ENCODE results near the gene ALG6.
"Not testable (repeated sequence)": the region's sequence is repeated elsewhere in the genome, so short reads cannot be mapped to it uniquely, and the experiment has no call there.

ALG6 gene

GRCh38 chr1:63407002-63407401 lies 39.6 kb downstream of the ALG6 start:
- no peak overlapping the region for H3K4me3 ChIP-seq (replicated peaks in 1 of 2; ENCODE audit: low read depth in 2 of 2, low read length in 2 of 2)
- TF ChIP-seq, protein P1, sequence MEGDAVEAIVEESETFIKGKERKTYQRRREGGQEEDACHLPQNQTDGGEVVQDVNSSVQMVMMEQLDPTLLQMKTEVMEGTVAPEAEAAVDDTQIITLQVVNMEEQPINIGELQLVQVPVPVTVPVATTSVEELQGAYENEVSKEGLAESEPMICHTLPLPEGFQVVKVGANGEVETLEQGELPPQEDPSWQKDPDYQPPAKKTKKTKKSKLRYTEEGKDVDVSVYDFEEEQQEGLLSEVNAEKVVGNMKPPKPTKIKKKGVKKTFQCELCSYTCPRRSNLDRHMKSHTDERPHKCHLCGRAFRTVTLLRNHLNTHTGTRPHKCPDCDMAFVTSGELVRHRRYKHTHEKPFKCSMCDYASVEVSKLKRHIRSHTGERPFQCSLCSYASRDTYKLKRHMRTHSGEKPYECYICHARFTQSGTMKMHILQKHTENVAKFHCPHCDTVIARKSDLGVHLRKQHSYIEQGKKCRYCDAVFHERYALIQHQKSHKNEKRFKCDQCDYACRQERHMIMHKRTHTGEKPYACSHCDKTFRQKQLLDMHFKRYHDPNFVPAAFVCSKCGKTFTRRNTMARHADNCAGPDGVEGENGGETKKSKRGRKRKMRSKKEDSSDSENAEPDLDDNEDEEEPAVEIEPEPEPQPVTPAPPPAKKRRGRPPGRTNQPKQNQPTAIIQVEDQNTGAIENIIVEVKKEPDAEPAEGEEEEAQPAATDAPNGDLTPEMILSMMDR (IDR thresholded peaks at IDR 0.05; ENCODE audit: low read depth, low read length), result no peak
- no peak for DNase-seq (ENCODE audit: low read depth in 2 of 2)

DNA sequence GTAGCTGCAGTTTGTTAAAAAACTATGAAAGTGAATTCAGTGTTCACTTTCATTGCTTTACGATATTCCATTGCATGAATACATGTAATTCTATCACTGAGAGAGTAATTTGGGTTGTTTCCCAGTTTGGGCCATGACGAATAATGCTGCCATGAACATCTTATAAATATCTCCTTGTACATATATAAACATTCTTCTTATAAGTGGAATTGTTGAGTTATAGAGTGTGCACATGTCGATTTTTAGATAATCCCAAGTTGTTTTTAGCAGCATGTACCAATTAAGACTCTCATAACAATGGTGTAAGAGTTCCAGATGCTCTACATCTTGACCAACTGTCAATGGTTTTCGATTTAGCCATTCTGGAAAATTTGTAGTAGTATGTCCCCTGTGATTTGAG lies 40.9 kb downstream of the ALG6 start:
- TF ChIP-seq, protein P1 (IDR thresholded peaks at IDR 0.05; ENCODE audit: low read depth, low read length), result no peak
- DNase-seq (ENCODE audit: low read depth in 2 of 2), result peak in 1 of 2 donors; percentile 3
- H3K4me3 ChIP-seq (replicated peaks in 1 of 2; ENCODE audit: low read depth in 2 of 2, low read length in 2 of 2), result no peak overlapping the region

GRCh38 chr1:63411066-63411465 lies 43.6 kb downstream of the ALG6 start:
- peak in 1 of 2 donors; percentile 35 for DNase-seq (ENCODE audit: low read depth in 2 of 2)
- TF ChIP-seq, protein P1 (IDR thresholded peaks at IDR 0.05; ENCODE audit: low read depth, low read length), result no peak
- H3K4me3 ChIP-seq (replicated peaks in 1 of 2; ENCODE audit: low read depth in 2 of 2, low read length in 2 of 2), result no peak overlapping the region

GRCh38 chr1:63413394-63413793 lies 46.0 kb downstream of the ALG6 start:
- H3K4me3 ChIP-seq (replicated peaks in 1 of 2; ENCODE audit: low read depth in 2 of 2, low read length in 2 of 2), result no peak overlapping the region
- TF ChIP-seq, protein P1 (IDR thresholded peaks at IDR 0.05; ENCODE audit: low read depth, low read length), result no peak

DNA sequence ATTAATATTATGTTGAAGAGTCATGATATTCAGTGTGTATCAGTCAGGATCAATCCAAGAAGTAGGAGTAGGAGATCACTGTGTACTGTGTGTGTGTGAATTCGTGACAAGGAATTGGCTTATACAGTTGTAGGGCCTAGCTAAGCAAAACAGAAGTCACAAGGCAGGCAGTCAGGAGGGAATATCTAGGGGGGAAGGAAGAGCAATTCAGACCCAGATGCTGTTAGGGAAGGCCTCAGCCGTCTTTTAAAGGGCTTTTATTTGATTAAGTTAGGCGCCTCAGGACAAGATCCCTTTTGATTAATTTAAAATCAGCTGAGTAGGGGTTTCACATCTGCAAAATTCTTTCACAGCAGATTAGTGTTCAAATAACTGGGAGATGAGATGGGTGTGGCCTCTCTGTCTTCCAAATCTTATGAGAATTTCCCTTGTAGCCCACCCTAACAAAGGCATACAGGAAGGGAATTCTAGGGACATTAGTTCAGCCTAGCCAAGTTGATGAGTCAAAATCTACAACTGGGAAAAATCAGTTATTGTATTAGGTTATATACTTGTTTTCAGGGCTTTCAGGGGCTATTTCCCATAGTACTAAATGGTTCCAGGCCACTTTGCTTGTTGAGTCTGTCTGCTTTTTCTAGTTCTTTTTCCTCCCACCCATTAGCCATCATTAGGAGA lies 47.4 kb downstream of the ALG6 start:
- no peak overlapping the region for H3K4me3 ChIP-seq (replicated peaks in 1 of 2; ENCODE audit: low read depth in 2 of 2, low read length in 2 of 2)
- TF ChIP-seq, protein P1 (IDR thresholded peaks at IDR 0.05; ENCODE audit: low read depth, low read length), result no peak
- no peak for DNase-seq (ENCODE audit: low read depth in 2 of 2)

More at GRCh38 chr1:63413394-63413793, 46.0 kb downstream of the ALG6 start:
- no peak for DNase-seq (ENCODE audit: low read depth in 2 of 2)

DNA sequence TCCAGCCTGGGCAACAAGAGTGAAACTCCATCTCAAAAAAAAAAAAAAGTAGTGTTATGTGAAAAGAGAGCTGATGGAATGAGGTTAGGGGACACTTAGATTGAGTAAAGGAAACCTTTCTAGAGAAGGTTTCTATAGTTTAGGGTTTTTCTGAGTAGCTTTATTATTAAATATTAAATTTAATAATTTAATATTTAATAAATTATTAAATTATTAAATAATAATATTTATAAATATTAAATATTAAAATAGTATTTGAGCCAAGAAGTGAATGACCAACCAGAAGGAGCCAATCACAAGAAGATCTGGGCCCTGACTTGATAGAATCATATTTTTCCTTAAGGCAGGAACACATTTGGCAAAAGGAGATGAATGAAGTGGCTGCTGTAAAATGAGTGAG lies 50.7 kb downstream of the ALG6 start:
- TF ChIP-seq, protein P1 (IDR thresholded peaks at IDR 0.05; ENCODE audit: low read depth, low read length), result no peak
- H3K4me3 ChIP-seq (replicated peaks in 1 of 2; ENCODE audit: low read depth in 2 of 2, low read length in 2 of 2), result no peak overlapping the region
- no peak for DNase-seq (ENCODE audit: low read depth in 2 of 2)

GRCh38 chr1:63420746-63421145 lies 53.3 kb downstream of the ALG6 start:
- DNase-seq (ENCODE audit: low read depth in 2 of 2); H3K4me3 ChIP-seq (replicated peaks in 1 of 2; ENCODE audit: low read depth in 2 of 2, low read length in 2 of 2): not testable (repeated sequence)

Measured in cardiac fibroblast (primary cell).